GM12878 (cell line): Measurements from ENCODE around the gene TACC2.

Experiments used
- E2F4 ChIP-seq: IDR thresholded peaks from 2 replicates; pipeline ENCODE4 v1.6.1; 2012; ENCODE audit warnings: low read depth, low read length, improper control_type of control experiment
- GATAD2B ChIP-seq: fragments of 450-650 bp; conservative IDR thresholded peaks from 2 replicates; pipeline ENCODE4 v1.6.1; 2017; ENCODE audit warnings: low read depth, mild to moderate bottlenecking, moderate library complexity
- NR2F1 ChIP-seq: fragments of 450-650 bp; conservative IDR thresholded peaks from 2 replicates; pipeline ENCODE4 v1.6.1; 2017; ENCODE audit warnings: mild to moderate bottlenecking
- POLR2A ChIP-seq: IDR thresholded peaks from 2 replicates; pipeline ENCODE4 v1.6.1; 2011; ENCODE audit warnings: low read depth, mild to moderate bottlenecking, low read length
- ZNF384 ChIP-seq: IDR thresholded peaks from 2 replicates; pipeline ENCODE4 v1.6.1; 2012; ENCODE audit warnings: low read depth, mild to moderate bottlenecking, low read length, improper control_type of control experiment, borderline replicate concordance

GRCh38 chr10:122128357-122128756 lies 139.4 kb downstream of the TACC2 start:
- TF ChIP-seq GATAD2B (no peak), NR2F1 (no peak), E2F4 (no peak), POLR2A (no peak), ZNF384 (no peak)
